Suprapubic skin (tissue), 4 donors: Measurements from ENCODE around the gene FSTL4. TPM values are rescaled to one million over a fixed set of nuclear protein-coding genes. Genes with fewer than 3 reads are reported as not detected.
A peak's percentile ranks its signal among the peaks of the same experiment; 100 is the strongest.

Experiments
- DNase-seq, 2 donors: peaks; one replicate each; pipeline ENCODE4 v3.0.0-alpha.2; 2019; ENCODE audit warnings: low spot score in 2 of 2
- H3K27ac ChIP-seq: fragments of 200-600 bp; sonication (generic); one replicate; pipeline ENCODE4 v1.5.1; 2019
- H3K27me3 ChIP-seq: fragments of 200-600 bp; sonication (generic); one replicate; pipeline ENCODE4 v1.5.1; 2019
- H3K36me3 ChIP-seq: fragments of 200-600 bp; sonication (generic); one replicate; pipeline ENCODE4 v1.5.1; 2019
- H3K4me1 ChIP-seq: fragments of 200-600 bp; sonication (generic); one replicate; pipeline ENCODE4 v1.5.1; 2019
- H3K4me3 ChIP-seq: fragments of 200-600 bp; sonication (generic); one replicate; pipeline ENCODE4 v1.5.1; 2019; ENCODE audit warnings: mild to moderate bottlenecking
- H3K9me3 ChIP-seq: fragments of 200-600 bp; sonication (generic); one replicate; pipeline ENCODE4 v1.5.1; 2019
- EP300 ChIP-seq: sonication (generic); formaldehyde crosslinking; IDR thresholded peaks from one replicate; pipeline ENCODE4 v1.6.1; 2017; ENCODE audit warnings: antibody characterized with exemption
- POLR2A ChIP-seq, 2 donors: fragments of 450-650 bp; IDR thresholded peaks; one replicate each; pipeline ENCODE4 v1.6.1; 2017; ENCODE audit warnings: antibody characterized with exemption in 2 of 2, mild to moderate bottlenecking in 2 of 2, moderate library complexity in 2 of 2
- POLR2AphosphoS5 ChIP-seq, 3 donors: sonication (generic); formaldehyde crosslinking; IDR thresholded peaks; one replicate each; pipeline ENCODE4 v1.6.1; 2017; ENCODE audit warnings: antibody characterized with exemption in 3 of 3
- WGBS: methylation state at CpG from one replicate; pipeline ENCODE4 v1.1.5; 2018; 5-methylcytosine and 5-hydroxymethylcytosine counted together
- total RNA-seq, 4 donors: library from RNA; depleted of rRNA; stranded (reverse); fragments of >200 nt; gene quantifications; one replicate each; pipeline ENCODE4 v1.1.0, GENCODE V29; 2016
- TF ChIP-seq, protein P1 (sequence below), 2 donors: fragments of 200-600 bp in 1 of 2; fragments of 450-650 bp in 1 of 2; sonication (generic) in 1 of 2; IDR thresholded peaks; one replicate each; pipeline ENCODE4 v1.5.1; 2016 to 2019; ENCODE audit warnings: antibody characterized with exemption in 2 of 2, mild to moderate bottlenecking in 1 of 2, moderate library complexity in 1 of 2

FSTL4 gene
- total RNA-seq, 4 donors from 2014 or later, result 2.3 to 6.4 (median 5.8) TPM

- DNase-seq, result peak in 1 of 2 donors; percentile 41
- 94% methylated on average over 12 of the region's 12 CpGs for WGBS
- Histone ChIP-seq H3K4me3 (no peak overlapping the region), H3K27me3 (no peaks in the 10 kb centered on the region), H3K4me1 (no peaks in the 10 kb centered on the region), H3K36me3 (no peaks in the 10 kb centered on the region), H3K27ac (no peak overlapping the region), H3K9me3 (no peaks in the 10 kb centered on the region)
- TF ChIP-seq POLR2A (IDR thresholded peaks at IDR 0.05) (no peak), EP300 (no peak), POLR2AphosphoS5 (IDR thresholded peaks at IDR 0.05) (no peak)
- TF ChIP-seq, protein P1, sequence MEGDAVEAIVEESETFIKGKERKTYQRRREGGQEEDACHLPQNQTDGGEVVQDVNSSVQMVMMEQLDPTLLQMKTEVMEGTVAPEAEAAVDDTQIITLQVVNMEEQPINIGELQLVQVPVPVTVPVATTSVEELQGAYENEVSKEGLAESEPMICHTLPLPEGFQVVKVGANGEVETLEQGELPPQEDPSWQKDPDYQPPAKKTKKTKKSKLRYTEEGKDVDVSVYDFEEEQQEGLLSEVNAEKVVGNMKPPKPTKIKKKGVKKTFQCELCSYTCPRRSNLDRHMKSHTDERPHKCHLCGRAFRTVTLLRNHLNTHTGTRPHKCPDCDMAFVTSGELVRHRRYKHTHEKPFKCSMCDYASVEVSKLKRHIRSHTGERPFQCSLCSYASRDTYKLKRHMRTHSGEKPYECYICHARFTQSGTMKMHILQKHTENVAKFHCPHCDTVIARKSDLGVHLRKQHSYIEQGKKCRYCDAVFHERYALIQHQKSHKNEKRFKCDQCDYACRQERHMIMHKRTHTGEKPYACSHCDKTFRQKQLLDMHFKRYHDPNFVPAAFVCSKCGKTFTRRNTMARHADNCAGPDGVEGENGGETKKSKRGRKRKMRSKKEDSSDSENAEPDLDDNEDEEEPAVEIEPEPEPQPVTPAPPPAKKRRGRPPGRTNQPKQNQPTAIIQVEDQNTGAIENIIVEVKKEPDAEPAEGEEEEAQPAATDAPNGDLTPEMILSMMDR (IDR thresholded peaks at IDR 0.05), result no peak
Measured at GRCh38 chr5:133358271-133358670, 254.1 kb downstream of the FSTL4 start.

DNA sequence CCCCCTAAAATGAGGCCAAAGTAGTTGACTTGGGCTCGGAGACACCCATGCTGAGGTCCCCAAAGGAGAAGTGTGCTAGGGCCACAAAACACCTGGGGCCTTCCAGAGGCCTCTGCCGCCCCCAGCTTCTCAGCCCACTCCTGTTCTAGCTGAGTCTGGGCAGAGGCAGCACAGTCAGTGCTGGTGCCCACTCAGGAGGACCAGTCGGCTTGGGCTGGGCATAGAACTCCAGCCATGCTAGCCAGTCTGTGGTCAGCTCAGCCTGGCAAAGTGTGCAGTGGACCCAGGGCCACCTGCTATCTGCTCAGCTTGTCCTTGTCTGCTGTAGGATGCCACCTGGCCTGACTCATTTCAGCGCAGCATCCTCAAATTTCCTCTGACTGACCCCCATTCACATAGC lies 254.6 kb downstream of the FSTL4 start:
- no peak for TF ChIP-seq POLR2AphosphoS5 (IDR thresholded peaks at IDR 0.05)
- TF ChIP-seq, protein P1 (IDR thresholded peaks at IDR 0.05), result no peak
- no peaks in the 10 kb centered on the region for H3K36me3 ChIP-seq
- no peaks in the 10 kb centered on the region for H3K4me1 ChIP-seq
- DNase-seq, result peak in 1 of 2 donors; percentile 60
- H3K9me3 ChIP-seq, result no peaks in the 10 kb centered on the region
- no peaks in the 10 kb centered on the region for H3K27me3 ChIP-seq
- no peak overlapping the region for H3K27ac ChIP-seq
- 93% methylated on average over 3 of the region's 4 CpGs for WGBS
- H3K4me3 ChIP-seq, result no peak overlapping the region

DNA sequence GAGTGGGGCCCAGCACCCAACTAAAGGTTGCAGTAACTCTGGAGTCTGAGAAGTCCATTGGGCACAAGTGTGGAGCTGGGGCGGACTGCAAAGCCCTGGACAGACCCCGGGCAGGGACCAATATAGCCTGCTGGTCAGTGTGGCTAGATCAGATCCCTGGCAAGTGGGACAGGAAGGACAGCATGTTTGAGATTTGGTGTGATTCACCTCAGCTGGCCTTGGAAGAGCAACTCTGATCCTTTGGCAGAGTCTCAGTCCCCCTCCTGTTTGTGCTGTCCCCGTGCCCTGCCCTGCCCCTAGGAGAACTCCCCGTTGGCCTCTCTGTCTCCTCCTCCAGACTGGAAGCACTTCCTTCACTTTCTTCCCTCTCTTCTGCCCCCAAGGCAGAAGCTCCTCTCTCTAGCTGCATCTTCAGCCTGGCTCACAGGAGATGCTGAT lies 255.3 kb downstream of the FSTL4 start:
- Histone ChIP-seq H3K27me3 (no peaks in the 10 kb centered on the region), H3K4me3 (no peak overlapping the region), H3K36me3 (no peaks in the 10 kb centered on the region), H3K4me1 (no peaks in the 10 kb centered on the region), H3K27ac (no peak overlapping the region), H3K9me3 (no peaks in the 10 kb centered on the region)
- TF ChIP-seq POLR2AphosphoS5 (IDR thresholded peaks at IDR 0.05) (no peak), EP300 (no peak), POLR2A (IDR thresholded peaks at IDR 0.05) (no peak)
- TF ChIP-seq, protein P1 (IDR thresholded peaks at IDR 0.05), result no peak
- 48% methylated on average over 2 of the region's 4 CpGs for WGBS
- DNase-seq, result no peak

- no peak overlapping the region for H3K27ac ChIP-seq
- TF ChIP-seq, protein P1 (IDR thresholded peaks at IDR 0.05), result no peak
- no peak for TF ChIP-seq POLR2A (IDR thresholded peaks at IDR 0.05)
- no peak for TF ChIP-seq POLR2AphosphoS5 (IDR thresholded peaks at IDR 0.05)
- no peak for TF ChIP-seq EP300
Measured at GRCh38 chr5:133356396-133356983, 255.9 kb downstream of the FSTL4 start.

GRCh38 chr5:133354323-133355185 lies 257.8 kb downstream of the FSTL4 start:
- no peaks in the 10 kb centered on the region for H3K36me3 ChIP-seq
- no peaks in the 10 kb centered on the region for H3K4me1 ChIP-seq
- WGBS, result 76% methylated on average over 8 of the region's 9 CpGs

More at GRCh38 chr5:133356396-133356983, 255.9 kb downstream of the FSTL4 start:
- no peaks in the 10 kb centered on the region for H3K36me3 ChIP-seq
- WGBS, result 86% methylated on average over 5 of the region's 5 CpGs
- H3K4me3 ChIP-seq, result no peak overlapping the region
- no peaks in the 10 kb centered on the region for H3K27me3 ChIP-seq
- DNase-seq, result peak in 1 of 2 donors; percentile 47
- H3K4me1 ChIP-seq, result no peaks in the 10 kb centered on the region
- no peaks in the 10 kb centered on the region for H3K9me3 ChIP-seq

More at GRCh38 chr5:133354323-133355185, 257.8 kb downstream of the FSTL4 start:
- Histone ChIP-seq H3K9me3 (no peaks in the 10 kb centered on the region), H3K27me3 (no peaks in the 10 kb centered on the region), H3K4me3 (no peak overlapping the region), H3K27ac (no peak overlapping the region)
- peak in 1 of 2 donors; percentile 13 for DNase-seq
- TF ChIP-seq POLR2AphosphoS5 (IDR thresholded peaks at IDR 0.05), result no peak
- no peak for TF ChIP-seq EP300
- TF ChIP-seq, protein P1 (IDR thresholded peaks at IDR 0.05), result no peak
- no peak for TF ChIP-seq POLR2A (IDR thresholded peaks at IDR 0.05)
